HCT116 (cell line): Measurements from ENCODE around the gene PLA2R1. TPM values are rescaled to one million over a fixed set of nuclear protein-coding genes. Genes with fewer than 3 reads are reported as not detected.

Source experiments
- ATAC-seq: fragments of 200-7000 bp; cut with Tn5 transposase; 2 replicates; pipeline ENCODE4 v1.9.1; 2020; ENCODE audit warnings: mild to moderate bottlenecking, moderate library complexity
- BruUV-seq: library from RNA; stranded (reverse); fragments of 400-500 nt; replicated peaks from 2 replicates; lab custom pipeline; 2021; lab: Mats Ljungman, UMichigan
- CTCF ChIA-PET: fragments of 300-600 bp; sonication (Branson Sonifier 250); formaldehyde crosslinking; loops from one replicate; lab custom pipeline; 2021; ENCODE audit warnings: antibody characterized with exemption; lab: Charles Lee
- POLR2A ChIA-PET: fragments of 300-600, 350-600 bp; sonication (Branson Sonifier 250); formaldehyde crosslinking; loops from one replicate; lab custom pipeline; 2021; ENCODE audit warnings: antibody characterized with exemption; lab: Charles Lee
- RAD21 ChIA-PET, 2 experiments: fragments of 300-600 bp; sonication (Branson Sonifier 250); formaldehyde crosslinking; loops; one replicate each; lab custom pipeline; 2023; ENCODE audit warnings: low total read pairs in 2 of 2; ENCODE audit not compliant: uncharacterized antibody in 2 of 2, unreplicated experiment in 2 of 2, low non-redundant PET in 1 of 2; lab: Charles Lee
- DNase-seq: peaks from one replicate; pipeline ENCODE4 v3.0.0-alpha.2; 2010; ENCODE audit warnings: low read depth, low spot score
- H2AFZ ChIP-seq: fragments of 200-600 bp; shearing (Covaris generic), sonication (generic); 2 replicates; pipeline ENCODE4 v1.6.1; 2017; ENCODE audit warnings: low read depth, mixed run types, mixed read lengths, antibody characterized with exemption, low read length; ENCODE audit not compliant: poor library complexity, severe bottlenecking
- H3K27ac ChIP-seq: 2 replicates; pipeline ENCODE4 v1.5.1; 2012; ENCODE audit warnings: low read depth, low read length
- H3K27me3 ChIP-seq: fragments of 200-600 bp; sonication (generic); 2 replicates; pipeline ENCODE4 v1.6.1; 2016; ENCODE audit warnings: mixed run types, low read length, mixed read lengths; ENCODE audit not compliant: insufficient read depth
- H3K36me3 ChIP-seq, 2 experiments: fragments of 200-500 bp in 1 of 2; fragments of 200-600 bp in 1 of 2; sonication (Bioruptor generic) in 1 of 2; sonication (generic) in 1 of 2; 2 replicates each; pipeline versions ENCODE4 v1.5.1 to v1.6.1; 2014 to 2016; ENCODE audit warnings: low read length in 2 of 2, inconsistent platforms in 1 of 2, mixed read lengths in 1 of 2, mixed run types in 1 of 2; ENCODE audit not compliant: insufficient read depth in 2 of 2, control insufficient read depth in 1 of 2
- H3K4me1 ChIP-seq, 2 experiments: fragments of 200-600 bp in 1 of 2; sonication (generic) in 1 of 2; 2 replicates each; pipeline versions ENCODE4 v1.5.1 to v1.6.1; 2012 to 2017; ENCODE audit warnings: low read length in 2 of 2, inconsistent platforms in 1 of 2, mild to moderate bottlenecking in 1 of 2, mixed read lengths in 1 of 2, mixed run types in 1 of 2, moderate library complexity in 1 of 2; ENCODE audit not compliant: insufficient read depth in 2 of 2, control insufficient read depth in 1 of 2
- H3K4me2 ChIP-seq: fragments of 200-600 bp; sonication (generic); 2 replicates; pipeline ENCODE4 v1.6.1; 2017; ENCODE audit warnings: mixed run types, low read length, mixed read lengths
- H3K4me3 ChIP-seq, 2 experiments: fragments of 200-600 bp in 1 of 2; sonication (generic) in 1 of 2; replicated peaks in 1 of 2; 2 replicates each; pipeline ENCODE4 v1.5.1; 2011 to 2016; ENCODE audit warnings: low read length in 2 of 2, control low read depth in 1 of 2, low read depth in 1 of 2, mild to moderate bottlenecking in 1 of 2, mixed read lengths in 1 of 2, mixed run types in 1 of 2
- H3K79me2 ChIP-seq: fragments of 200-600 bp; sonication (generic); 2 replicates; pipeline ENCODE4 v1.6.1; 2017; ENCODE audit warnings: mild to moderate bottlenecking, mixed run types, low read length, moderate library complexity, mixed read lengths; ENCODE audit not compliant: insufficient read depth
- H3K9ac ChIP-seq: fragments of 200-600 bp; sonication (generic); 2 replicates; pipeline ENCODE4 v1.6.1; 2016; ENCODE audit warnings: low read length, mixed read lengths
- H3K9me2 ChIP-seq: fragments of 200-600 bp; sonication (generic), shearing (Covaris generic); 2 replicates; pipeline ENCODE4 v1.6.1; 2017; ENCODE audit warnings: mixed run types, mild to moderate bottlenecking, moderate library complexity; ENCODE audit not compliant: insufficient read depth
- H3K9me3 ChIP-seq, 2 experiments: fragments of 200-500 bp in 1 of 2; fragments of 200-600 bp in 1 of 2; sonication (Bioruptor generic) in 1 of 2; sonication (generic) in 1 of 2; 2 replicates each; pipeline ENCODE4 v1.6.1; 2014 to 2017; ENCODE audit warnings: low read length in 2 of 2, mixed read lengths in 2 of 2, inconsistent platforms in 1 of 2, low read depth in 1 of 2, mild to moderate bottlenecking in 1 of 2, mixed run types in 1 of 2, moderate library complexity in 1 of 2; ENCODE audit not compliant: control insufficient read depth in 1 of 2, insufficient read depth in 1 of 2
- H4K20me1 ChIP-seq: fragments of 200-600 bp; sonication (generic), shearing (Covaris generic); 2 replicates; pipeline ENCODE4 v1.6.1; 2017; ENCODE audit warnings: mixed run types, mild to moderate bottlenecking, moderate library complexity; ENCODE audit not compliant: insufficient read depth
- CBX3 ChIP-seq: IDR thresholded peaks from 2 replicates; pipeline ENCODE4 v1.6.1; 2012; ENCODE audit warnings: low read depth
- EGR1 ChIP-seq: IDR thresholded peaks from 2 replicates; pipeline ENCODE4 v1.6.1; 2012; ENCODE audit warnings: low read depth
- EZH2 ChIP-seq: fragments of 200-600 bp; sonication (generic); IDR thresholded peaks from 2 replicates; pipeline ENCODE4 v1.6.1; 2017; ENCODE audit warnings: antibody characterized with exemption, mixed run types
- FOSL1 ChIP-seq: IDR thresholded peaks from 2 replicates; pipeline ENCODE4 v1.6.1; 2012; ENCODE audit warnings: low read depth
- JUND ChIP-seq: IDR thresholded peaks from 2 replicates; pipeline ENCODE4 v1.6.1; 2012
- MAX ChIP-seq: IDR thresholded peaks from 2 replicates; pipeline ENCODE4 v1.6.1; 2012
- POLR2A ChIP-seq: IDR thresholded peaks from 2 replicates; pipeline ENCODE4 v1.7.0; 2011; ENCODE audit warnings: borderline replicate concordance; ENCODE audit not compliant: insufficient read depth, insufficient read length; ENCODE audit errors: extremely low read depth
- RAD21 ChIP-seq: IDR thresholded peaks from 2 replicates; pipeline ENCODE4 v1.6.1; 2012; ENCODE audit warnings: low read depth, mild to moderate bottlenecking
- SP1 ChIP-seq: IDR thresholded peaks from 2 replicates; pipeline ENCODE4 v1.6.1; 2012; ENCODE audit warnings: low read depth
- SRF ChIP-seq: IDR thresholded peaks from 2 replicates; pipeline ENCODE4 v1.6.1; 2012; ENCODE audit warnings: low read depth
- TCF7L2 ChIP-seq: IDR thresholded peaks from 2 replicates; pipeline ENCODE4 v1.7.0; 2011; ENCODE audit warnings: borderline replicate concordance, inconsistent platforms; ENCODE audit not compliant: insufficient read depth, insufficient read length; ENCODE audit errors: extremely low read depth
- ZFX ChIP-seq: fragments of 450-650 bp; IDR thresholded peaks from 2 replicates; pipeline ENCODE4 v1.6.1; 2017
- intact Hi-C: fragments of 100-400 bp; cut with micrococcal nuclease; formaldehyde crosslinking; loops from 2 replicates; pipeline ENCODE4 v1.10.0; 2022
- total RNA-seq: library from RNA; stranded (reverse); gene quantifications from one replicate; pipeline ENCODE4 v1.2.1, GENCODE V29; 2021; ENCODE audit not compliant: unreplicated experiment
- TF ChIP-seq, protein P1 (sequence below), 3 experiments: fragments of 200-600 bp in 1 of 3; sonication (generic) in 1 of 3; IDR thresholded peaks in 2 of 3; conservative IDR thresholded peaks in 1 of 3; 2 replicates each; pipeline ENCODE4 v1.5.1; 2012 to 2017; ENCODE audit warnings: low read depth in 2 of 3, low read length in 2 of 3, antibody characterized with exemption in 1 of 3, borderline replicate concordance in 1 of 3, control low read depth in 1 of 3, mild to moderate bottlenecking in 1 of 3, mixed read lengths in 1 of 3, mixed run types in 1 of 3, moderate library complexity in 1 of 3; ENCODE audit not compliant: insufficient read depth in 1 of 3
- TF ChIP-seq, protein P2 (sequence below): IDR thresholded peaks from 2 replicates; pipeline ENCODE4 v1.6.1; 2012
- TF ChIP-seq, protein P3 (sequence below): IDR thresholded peaks from 2 replicates; pipeline ENCODE4 v1.6.1; 2012; ENCODE audit warnings: low read depth
- TF ChIP-seq, protein P4 (sequence below): IDR thresholded peaks from 2 replicates; pipeline ENCODE4 v1.6.1; 2011; ENCODE audit warnings: mild to moderate bottlenecking, low read length, moderate library complexity; ENCODE audit not compliant: insufficient replicate concordance; ENCODE audit errors: extremely low read depth

Gene PLA2R1
- total RNA-seq, 1 experiment from 2014 or later: 0.34 TPM

GRCh38 chr2:159953136-159953823 is 109.1 kb downstream of the PLA2R1 start (continued):
- TF ChIP-seq SRF (no peak), ZFX (no peak), JUND (no peak), EZH2 (no peak)
- TF ChIP-seq, protein P1, sequence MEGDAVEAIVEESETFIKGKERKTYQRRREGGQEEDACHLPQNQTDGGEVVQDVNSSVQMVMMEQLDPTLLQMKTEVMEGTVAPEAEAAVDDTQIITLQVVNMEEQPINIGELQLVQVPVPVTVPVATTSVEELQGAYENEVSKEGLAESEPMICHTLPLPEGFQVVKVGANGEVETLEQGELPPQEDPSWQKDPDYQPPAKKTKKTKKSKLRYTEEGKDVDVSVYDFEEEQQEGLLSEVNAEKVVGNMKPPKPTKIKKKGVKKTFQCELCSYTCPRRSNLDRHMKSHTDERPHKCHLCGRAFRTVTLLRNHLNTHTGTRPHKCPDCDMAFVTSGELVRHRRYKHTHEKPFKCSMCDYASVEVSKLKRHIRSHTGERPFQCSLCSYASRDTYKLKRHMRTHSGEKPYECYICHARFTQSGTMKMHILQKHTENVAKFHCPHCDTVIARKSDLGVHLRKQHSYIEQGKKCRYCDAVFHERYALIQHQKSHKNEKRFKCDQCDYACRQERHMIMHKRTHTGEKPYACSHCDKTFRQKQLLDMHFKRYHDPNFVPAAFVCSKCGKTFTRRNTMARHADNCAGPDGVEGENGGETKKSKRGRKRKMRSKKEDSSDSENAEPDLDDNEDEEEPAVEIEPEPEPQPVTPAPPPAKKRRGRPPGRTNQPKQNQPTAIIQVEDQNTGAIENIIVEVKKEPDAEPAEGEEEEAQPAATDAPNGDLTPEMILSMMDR (IDR thresholded peaks at IDR 0.05 in 2 of 3, conservative IDR thresholded peaks at IDR 0.05 in 1 of 3; ENCODE audit: borderline replicate concordance in 1 of 3, insufficient read depth in 1 of 3, low read depth in 2 of 3, low read length in 2 of 3): no peak

GRCh38 chr2:159946326-159946999 is 116.0 kb downstream of the PLA2R1 start:
- DNase-seq: no peak
- Histone ChIP-seq H3K79me2 (no peaks in the 10 kb centered on the region), H3K4me2 (no peak overlapping the region), H3K9me3 (no peaks in the 10 kb centered on the region), H3K9me2 (no peaks in the 10 kb centered on the region), H2AFZ (no peak overlapping the region), H4K20me1 (no peaks in the 10 kb centered on the region), H3K36me3 (no peaks in the 10 kb centered on the region), H3K4me1 (no peaks in the 10 kb centered on the region), H3K9ac (no peak overlapping the region), H3K27ac (no peak overlapping the region), H3K4me3 (no peak overlapping the region), H3K27me3 (no peaks in the 10 kb centered on the region)
- intact Hi-C loops: no loop called here
- ChIA-PET RAD21 (no interaction called here), POLR2A (no interaction called here), CTCF (no interaction called here)
- ATAC-seq: no peak
- BruUV-seq: no TSS peak
- TF ChIP-seq, protein P2, sequence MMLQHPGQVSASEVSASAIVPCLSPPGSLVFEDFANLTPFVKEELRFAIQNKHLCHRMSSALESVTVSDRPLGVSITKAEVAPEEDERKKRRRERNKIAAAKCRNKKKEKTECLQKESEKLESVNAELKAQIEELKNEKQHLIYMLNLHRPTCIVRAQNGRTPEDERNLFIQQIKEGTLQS: no peak
- TF ChIP-seq FOSL1: no peak
- TF ChIP-seq, protein P3, sequence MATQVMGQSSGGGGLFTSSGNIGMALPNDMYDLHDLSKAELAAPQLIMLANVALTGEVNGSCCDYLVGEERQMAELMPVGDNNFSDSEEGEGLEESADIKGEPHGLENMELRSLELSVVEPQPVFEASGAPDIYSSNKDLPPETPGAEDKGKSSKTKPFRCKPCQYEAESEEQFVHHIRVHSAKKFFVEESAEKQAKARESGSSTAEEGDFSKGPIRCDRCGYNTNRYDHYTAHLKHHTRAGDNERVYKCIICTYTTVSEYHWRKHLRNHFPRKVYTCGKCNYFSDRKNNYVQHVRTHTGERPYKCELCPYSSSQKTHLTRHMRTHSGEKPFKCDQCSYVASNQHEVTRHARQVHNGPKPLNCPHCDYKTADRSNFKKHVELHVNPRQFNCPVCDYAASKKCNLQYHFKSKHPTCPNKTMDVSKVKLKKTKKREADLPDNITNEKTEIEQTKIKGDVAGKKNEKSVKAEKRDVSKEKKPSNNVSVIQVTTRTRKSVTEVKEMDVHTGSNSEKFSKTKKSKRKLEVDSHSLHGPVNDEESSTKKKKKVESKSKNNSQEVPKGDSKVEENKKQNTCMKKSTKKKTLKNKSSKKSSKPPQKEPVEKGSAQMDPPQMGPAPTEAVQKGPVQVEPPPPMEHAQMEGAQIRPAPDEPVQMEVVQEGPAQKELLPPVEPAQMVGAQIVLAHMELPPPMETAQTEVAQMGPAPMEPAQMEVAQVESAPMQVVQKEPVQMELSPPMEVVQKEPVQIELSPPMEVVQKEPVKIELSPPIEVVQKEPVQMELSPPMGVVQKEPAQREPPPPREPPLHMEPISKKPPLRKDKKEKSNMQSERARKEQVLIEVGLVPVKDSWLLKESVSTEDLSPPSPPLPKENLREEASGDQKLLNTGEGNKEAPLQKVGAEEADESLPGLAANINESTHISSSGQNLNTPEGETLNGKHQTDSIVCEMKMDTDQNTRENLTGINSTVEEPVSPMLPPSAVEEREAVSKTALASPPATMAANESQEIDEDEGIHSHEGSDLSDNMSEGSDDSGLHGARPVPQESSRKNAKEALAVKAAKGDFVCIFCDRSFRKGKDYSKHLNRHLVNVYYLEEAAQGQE: no peak
- no peak for TF ChIP-seq RAD21
- TF ChIP-seq CBX3: no peak
- TF ChIP-seq, protein P4, sequence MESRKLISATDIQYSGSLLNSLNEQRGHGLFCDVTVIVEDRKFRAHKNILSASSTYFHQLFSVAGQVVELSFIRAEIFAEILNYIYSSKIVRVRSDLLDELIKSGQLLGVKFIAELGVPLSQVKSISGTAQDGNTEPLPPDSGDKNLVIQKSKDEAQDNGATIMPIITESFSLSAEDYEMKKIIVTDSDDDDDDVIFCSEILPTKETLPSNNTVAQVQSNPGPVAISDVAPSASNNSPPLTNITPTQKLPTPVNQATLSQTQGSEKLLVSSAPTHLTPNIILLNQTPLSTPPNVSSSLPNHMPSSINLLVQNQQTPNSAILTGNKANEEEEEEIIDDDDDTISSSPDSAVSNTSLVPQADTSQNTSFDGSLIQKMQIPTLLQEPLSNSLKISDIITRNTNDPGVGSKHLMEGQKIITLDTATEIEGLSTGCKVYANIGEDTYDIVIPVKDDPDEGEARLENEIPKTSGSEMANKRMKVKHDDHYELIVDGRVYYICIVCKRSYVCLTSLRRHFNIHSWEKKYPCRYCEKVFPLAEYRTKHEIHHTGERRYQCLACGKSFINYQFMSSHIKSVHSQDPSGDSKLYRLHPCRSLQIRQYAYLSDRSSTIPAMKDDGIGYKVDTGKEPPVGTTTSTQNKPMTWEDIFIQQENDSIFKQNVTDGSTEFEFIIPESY: no peak
- no peak for TF ChIP-seq POLR2A
- TF ChIP-seq MAX: no peak
- TF ChIP-seq JUND: no peak
- TF ChIP-seq TCF7L2: no peak
- no peak for TF ChIP-seq SP1
- TF ChIP-seq EGR1: no peak
- TF ChIP-seq ZFX: no peak
